GM23338 (cell line): ENCODE data around the gene MTPN. TPM values are rescaled to one million over a fixed set of nuclear protein-coding genes. Genes with fewer than 3 reads are reported as not detected.

ENCODE experiments used
- ATAC-seq: fragments of 200-7000 bp; cut with Tn5 transposase; 3 replicates; pipeline ENCODE4 v1.9.1; 2020
- DNase-seq: peaks from one replicate; pipeline ENCODE4 v3.0.0-alpha.2; 2015; ENCODE audit warnings: low spot score
- H2AFZ ChIP-seq: fragments of 200-600 bp; sonication (generic); 2 replicates; pipeline ENCODE4 v1.8.0; 2016; ENCODE audit warnings: antibody characterized with exemption, mild to moderate bottlenecking, moderate library complexity
- H3F3A ChIP-seq: fragments of 200-600 bp; sonication (generic); replicated peaks from 2 replicates; pipeline ENCODE4 v1.8.0; 2017; ENCODE audit warnings: antibody characterized with exemption, mixed run types, low read depth
- H3K27ac ChIP-seq: fragments of 200-600 bp; sonication (generic); 2 replicates; pipeline ENCODE4 v1.6.1; 2016; ENCODE audit warnings: low read depth
- H3K27me3 ChIP-seq: fragments of 200-600 bp; sonication (generic); 2 replicates; pipeline ENCODE4 v1.8.0; 2016; ENCODE audit warnings: mild to moderate bottlenecking, mixed run types, moderate library complexity; ENCODE audit not compliant: insufficient read depth
- H3K36me3 ChIP-seq: fragments of 200-600 bp; sonication (generic); 2 replicates; pipeline ENCODE4 v1.8.0; 2016; ENCODE audit warnings: mild to moderate bottlenecking; ENCODE audit not compliant: insufficient read depth
- H3K4me1 ChIP-seq: fragments of 200-600 bp; sonication (generic); 2 replicates; pipeline ENCODE4 v1.8.0; 2016; ENCODE audit warnings: mild to moderate bottlenecking, moderate library complexity; ENCODE audit not compliant: insufficient read depth
- H3K4me2 ChIP-seq: fragments of 200-600 bp; sonication (generic); 2 replicates; pipeline ENCODE4 v1.7.1; 2017; ENCODE audit warnings: mixed run types
- H3K4me3 ChIP-seq: fragments of 200-600 bp; sonication (generic); 2 replicates; pipeline ENCODE4 v1.6.1; 2016; ENCODE audit warnings: mixed run types
- H3K79me2 ChIP-seq: fragments of 200-600 bp; sonication (generic); replicated peaks from 2 replicates; pipeline ENCODE4 v1.8.0; 2017; ENCODE audit warnings: mild to moderate bottlenecking; ENCODE audit not compliant: insufficient read depth
- H3K9me2 ChIP-seq: fragments of 200-600 bp; sonication (generic); 2 replicates; pipeline ENCODE4 v1.8.0; 2017; ENCODE audit not compliant: insufficient read depth
- H4K20me1 ChIP-seq: fragments of 200-600 bp; sonication (generic); replicated peaks from 2 replicates; pipeline ENCODE4 v1.8.0; 2017; ENCODE audit warnings: mild to moderate bottlenecking; ENCODE audit not compliant: insufficient read depth
- H3K27ac Mint-ChIP-seq: 2 replicates; pipeline ENCODE4 v1.8.0; 2020; ENCODE audit warnings: inconsistent platforms, mild to moderate bottlenecking, moderate library complexity, mixed read lengths
- H3K27me3 Mint-ChIP-seq: 3 replicates; pipeline ENCODE4 v1.8.0; 2022; ENCODE audit warnings: low read depth, mild to moderate bottlenecking, moderate library complexity, mixed read lengths, inconsistent platforms; ENCODE audit not compliant: insufficient read depth, poor library complexity
- H3K36me3 Mint-ChIP-seq: 3 replicates; pipeline ENCODE4 v1.8.0; 2021; ENCODE audit warnings: low read depth, mild to moderate bottlenecking, inconsistent platforms, moderate library complexity, mixed read lengths
- H3K4me1 Mint-ChIP-seq: 3 replicates; pipeline ENCODE4 v1.8.0; 2020; ENCODE audit warnings: mild to moderate bottlenecking, inconsistent platforms, mixed read lengths
- H3K4me3 Mint-ChIP-seq: 3 replicates; pipeline ENCODE4 v1.8.0; 2021; ENCODE audit warnings: moderate library complexity, mild to moderate bottlenecking, inconsistent platforms, mixed read lengths
- H3K9me3 Mint-ChIP-seq: 3 replicates; pipeline ENCODE4 v1.8.0; 2020; ENCODE audit warnings: moderate library complexity, mild to moderate bottlenecking, inconsistent platforms, mixed read lengths
- CREB1 ChIP-seq: fragments of 250-450 bp; sonication (Bioruptor Pico); IDR thresholded peaks from 2 replicates; pipeline ENCODE4 v1.5.0; 2020; ENCODE audit warnings: low read depth, mild to moderate bottlenecking, moderate library complexity
- CTCF ChIP-seq, 2 experiments: fragments of 200-600 bp in 1 of 2; sonication (generic) in 1 of 2; conservative IDR thresholded peaks; 2 replicates each; pipeline versions ENCODE4 v1.5.1 to v1.6.1; 2016 to 2017; ENCODE audit warnings: antibody characterized with exemption in 2 of 2, low read depth in 2 of 2, mild to moderate bottlenecking in 2 of 2, moderate library complexity in 1 of 2
- ETS1 ChIP-seq: IDR thresholded peaks from 2 replicates; pipeline ENCODE4 v1.6.1; 2016; ENCODE audit warnings: antibody characterized with exemption
- EZH2 ChIP-seq: fragments of 200-600 bp; sonication (generic); IDR thresholded peaks from one replicate; pipeline ENCODE4 v1.8.0; 2017; ENCODE audit warnings: antibody characterized with exemption, mild to moderate bottlenecking, low read depth; ENCODE audit not compliant: unreplicated experiment
- EZH2phosphoT487 ChIP-seq: fragments of 200-600 bp; sonication (generic); IDR thresholded peaks from one replicate; pipeline ENCODE4 v1.8.1; 2018; ENCODE audit warnings: antibody characterized with exemption; ENCODE audit not compliant: unreplicated experiment
- JUNB ChIP-seq: IDR thresholded peaks from one replicate; pipeline ENCODE4 v1.6.1; 2016; ENCODE audit warnings: antibody characterized with exemption; ENCODE audit not compliant: unreplicated experiment
- NANOG ChIP-seq: IDR thresholded peaks from 2 replicates; pipeline ENCODE4 v1.6.1; 2016; ENCODE audit warnings: antibody characterized with exemption, borderline replicate concordance
- POLR2AphosphoS5 ChIP-seq: IDR thresholded peaks from 2 replicates; pipeline ENCODE4 v1.6.1; 2016; ENCODE audit warnings: antibody characterized with exemption, low read depth
- REST ChIP-seq: IDR thresholded peaks from one replicate; pipeline ENCODE4 v1.6.1; 2018; ENCODE audit warnings: antibody characterized with exemption; ENCODE audit not compliant: unreplicated experiment
- STAT1 ChIP-seq: IDR thresholded peaks from one replicate; pipeline ENCODE4 v1.6.1; 2016; ENCODE audit warnings: antibody characterized with exemption; ENCODE audit not compliant: unreplicated experiment
- ZNF114 ChIP-seq: fragments of 250-450 bp; sonication (Bioruptor Pico); IDR thresholded peaks from 2 replicates; pipeline ENCODE4 v1.5.0; 2020; ENCODE audit warnings: mild to moderate bottlenecking, moderate library complexity
- ZNF331 ChIP-seq: fragments of 250-450 bp; sonication (Bioruptor Pico); IDR thresholded peaks from 2 replicates; pipeline ENCODE4 v1.5.0; 2020; ENCODE audit warnings: low read depth, mild to moderate bottlenecking, moderate library complexity
- ZNF462 ChIP-seq: fragments of 250-450 bp; sonication (Bioruptor Pico); IDR thresholded peaks from 2 replicates; pipeline ENCODE4 v1.5.0; 2020; ENCODE audit warnings: mild to moderate bottlenecking, moderate library complexity
- polyA plus RNA-seq: library from polyadenylated mRNA; unstranded; fragments of >200 nt; fragmentation: Nextera tagmentation; extraction: Ambion mirVana; gene quantifications from 2 replicates; pipeline ENCODE4 v1.2.1, GENCODE V29; 2016
- total RNA-seq: library from RNA; depleted of rRNA; stranded (reverse); fragments of >200 nt; shearing (Covaris generic); gene quantifications from 2 replicates; pipeline ENCODE4 v1.2.3, GENCODE V29; 2014

MTPN gene
- total and polyA plus RNA-seq, 2 experiments from 2014 or later, result 87.7 to 90.3 TPM

- peaks cover 2% of the 10 kb centered on the region for H3K27me3 Mint-ChIP-seq
- Histone ChIP-seq H3K27ac (no peak overlapping the region), H3F3A (no peaks in the 10 kb centered on the region), H3K4me2 (no peak overlapping the region), H3K79me2 (peaks cover 97% of the 10 kb centered on the region), H3K9me2 (no peaks in the 10 kb centered on the region), H3K4me3 (no peak overlapping the region), H2AFZ (no peak overlapping the region), H4K20me1 (peaks cover 20% of the 10 kb centered on the region), H3K4me1 (peaks cover 8% of the 10 kb centered on the region; the same call in 1 of the 2 replicates), H3K36me3 (peaks cover 6% of the 10 kb centered on the region; the same call in 1 of the 2 replicates), H3K27me3 (no peaks in the 10 kb centered on the region)
- DNase-seq, result no peak
- H3K36me3 Mint-ChIP-seq, result peaks cover 4% of the 10 kb centered on the region; the same call in 2 of the 3 replicates
- no peak overlapping the region for H3K27ac Mint-ChIP-seq
- ATAC-seq, result no peak
- no peak for TF ChIP-seq EZH2
- no peak for TF ChIP-seq ZNF462 (CRISPR knock-in tag)
- TF ChIP-seq STAT1, result no peak
- TF ChIP-seq CREB1 (CRISPR knock-in tag), result no peak
- TF ChIP-seq REST, result no peak
- TF ChIP-seq ZNF114 (CRISPR knock-in tag), result no peak
- TF ChIP-seq ETS1, result no peak
- no peak for TF ChIP-seq NANOG
- TF ChIP-seq EZH2phosphoT487, result no peak
- no peak for TF ChIP-seq ZNF331
- TF ChIP-seq JUNB, result no peak
- TF ChIP-seq POLR2AphosphoS5, result no peak
- TF ChIP-seq CTCF (conservative IDR thresholded peaks at IDR 0.05; ENCODE audit: low read depth in 2 of 2), result no peak
- no peaks in the 10 kb centered on the region for H3K9me3 Mint-ChIP-seq
- H3K4me1 Mint-ChIP-seq, result peaks cover 5% of the 10 kb centered on the region; the same call in 2 of the 3 replicates
- no peak overlapping the region for H3K4me3 Mint-ChIP-seq
Measured at GRCh38 chr7:135970682-135971365, 6.3 kb downstream of the MTPN start.
